HUES6 (cell line): ENCODE measurements around the gene RPS14.

ENCODE experiments used
- H3K27ac ChIP-seq: 2 replicates; pipeline ENCODE4 v1.7.0; 2013; ENCODE audit warnings: low read depth, mild to moderate bottlenecking, low read length, inconsistent platforms
- H3K27me3 ChIP-seq: 2 replicates; pipeline ENCODE4 v1.6.1; 2013; ENCODE audit warnings: low read length; ENCODE audit not compliant: control insufficient read depth, insufficient read depth
- H3K36me3 ChIP-seq: 2 replicates; pipeline ENCODE4 v1.6.1; 2013; ENCODE audit warnings: low read length; ENCODE audit not compliant: control insufficient read depth, insufficient read depth
- H3K4me1 ChIP-seq: 2 replicates; pipeline ENCODE4 v1.6.1; 2013; ENCODE audit warnings: low read length; ENCODE audit not compliant: control insufficient read depth, insufficient read depth
- H3K4me3 ChIP-seq: 2 replicates; pipeline ENCODE4 v1.5.1; 2013; ENCODE audit warnings: low read depth, low read length
- H3K9ac ChIP-seq: one replicate; pipeline ENCODE4 v1.6.1; 2013; ENCODE audit warnings: mild to moderate bottlenecking, low read length
- H3K9me3 ChIP-seq: 2 replicates; pipeline ENCODE4 v1.6.1; 2013; ENCODE audit warnings: low read depth, low read length; ENCODE audit not compliant: control insufficient read depth, insufficient read depth

The RPS14 gene

GRCh38 chr5:150404121-150404520, 45.4 kb downstream of the RPS14 start:
- no peak overlapping the region for H3K4me3 ChIP-seq
- H3K4me1 ChIP-seq = no peaks in the 10 kb centered on the region

GRCh38 chr5:150402901-150403342, 46.6 kb downstream of the RPS14 start:
- Histone ChIP-seq H3K4me1 (no peaks in the 10 kb centered on the region), H3K9me3 (no peaks in the 10 kb centered on the region), H3K27ac (no peak overlapping the region), H3K27me3 (no peaks in the 10 kb centered on the region), H3K36me3 (peaks cover 54% of the 10 kb centered on the region), H3K4me3 (no peak overlapping the region), H3K9ac (no peak overlapping the region)

More at GRCh38 chr5:150404121-150404520, 45.4 kb downstream of the RPS14 start:
- no peaks in the 10 kb centered on the region for H3K9me3 ChIP-seq
- no peak overlapping the region for H3K9ac ChIP-seq
- peaks cover 42% of the 10 kb centered on the region for H3K36me3 ChIP-seq
- H3K27ac ChIP-seq = no peak overlapping the region
- no peaks in the 10 kb centered on the region for H3K27me3 ChIP-seq

- H3K4me3 ChIP-seq = no peak overlapping the region
- H3K9me3 ChIP-seq = no peaks in the 10 kb centered on the region
- H3K27me3 ChIP-seq = no peaks in the 10 kb centered on the region
- no peak overlapping the region for H3K27ac ChIP-seq
- H3K36me3 ChIP-seq = peaks cover 61% of the 10 kb centered on the region
- H3K4me1 ChIP-seq = no peaks in the 10 kb centered on the region
- no peak overlapping the region for H3K9ac ChIP-seq
Measured at GRCh38 chr5:150402229-150402773, 47.2 kb downstream of the RPS14 start.

- Histone ChIP-seq H3K9ac (no peak overlapping the region), H3K27me3 (no peaks in the 10 kb centered on the region), H3K4me1 (no peaks in the 10 kb centered on the region), H3K9me3 (no peaks in the 10 kb centered on the region), H3K36me3 (peaks cover 67% of the 10 kb centered on the region), H3K4me3 (no peak overlapping the region), H3K27ac (no peak overlapping the region)
Measured at GRCh38 chr5:150401376-150402228, 47.9 kb downstream of the RPS14 start.

- Histone ChIP-seq H3K36me3 (peaks cover 73% of the 10 kb centered on the region), H3K9me3 (no peaks in the 10 kb centered on the region), H3K27me3 (no peaks in the 10 kb centered on the region), H3K9ac (no peak overlapping the region), H3K4me3 (no peak overlapping the region), H3K27ac (no peak overlapping the region), H3K4me1 (no peaks in the 10 kb centered on the region)
Measured at GRCh38 chr5:150401076-150401375, 48.5 kb downstream of the RPS14 start.

- Histone ChIP-seq H3K9ac (no peak overlapping the region), H3K4me3 (no peak overlapping the region), H3K4me1 (no peaks in the 10 kb centered on the region), H3K27ac (no peak overlapping the region), H3K27me3 (no peaks in the 10 kb centered on the region), H3K9me3 (no peaks in the 10 kb centered on the region), H3K36me3 (peaks cover 78% of the 10 kb centered on the region)
Measured at GRCh38 chr5:150400316-150401075, 49.0 kb downstream of the RPS14 start.

GRCh38 chr5:150399524-150400211, 49.9 kb downstream of the RPS14 start:
- H3K9ac ChIP-seq = no peak overlapping the region
- H3K36me3 ChIP-seq = peaks cover 87% of the 10 kb centered on the region
- no peaks in the 10 kb centered on the region for H3K4me1 ChIP-seq
- no peaks in the 10 kb centered on the region for H3K27me3 ChIP-seq
- no peak overlapping the region for H3K27ac ChIP-seq
- no peak overlapping the region for H3K4me3 ChIP-seq
- H3K9me3 ChIP-seq = no peaks in the 10 kb centered on the region

- H3K36me3 ChIP-seq = peaks cover 94% of the 10 kb centered on the region
- no peak overlapping the region for H3K4me3 ChIP-seq
- H3K27me3 ChIP-seq = no peaks in the 10 kb centered on the region
- H3K9ac ChIP-seq = no peak overlapping the region
- H3K9me3 ChIP-seq = no peaks in the 10 kb centered on the region
- no peak overlapping the region for H3K27ac ChIP-seq
- H3K4me1 ChIP-seq = no peaks in the 10 kb centered on the region
Measured at GRCh38 chr5:150398722-150399523, 50.6 kb downstream of the RPS14 start.

- Histone ChIP-seq H3K27me3 (no peaks in the 10 kb centered on the region), H3K4me1 (no peaks in the 10 kb centered on the region), H3K9me3 (no peaks in the 10 kb centered on the region), H3K4me3 (no peak overlapping the region), H3K9ac (no peak overlapping the region), H3K36me3 (peaks cover 99% of the 10 kb centered on the region), H3K27ac (no peak overlapping the region)
Measured at GRCh38 chr5:150397782-150398721, 51.5 kb downstream of the RPS14 start.
